Kidney (tissue), 14 donors: ENCODE data around the gene LRRC26. TPM values are rescaled to one million over a fixed set of nuclear protein-coding genes. Genes with fewer than 3 reads are reported as not detected.

Experiments used
- DNase-seq, 5 donors: peaks; one replicate each; pipeline ENCODE4 v3.0.0-alpha.2; 2013 to 2020
- FAIRE-seq: peaks from 2 replicates; lab custom pipeline; 2012; peaks lifted over from hg19 to GRCh38; lab: Jason Lieb, UNC
- H3K27ac ChIP-seq, 2 donors: one replicate each; pipeline ENCODE4 v1.7.0; 2013; ENCODE audit warnings: low read depth in 2 of 2, low read length in 2 of 2, inconsistent platforms in 1 of 2
- H3K27me3 ChIP-seq: one replicate; pipeline ENCODE4 v1.7.1; 2013; ENCODE audit warnings: low read length, inconsistent platforms; ENCODE audit not compliant: control insufficient read depth, insufficient read depth
- H3K36me3 ChIP-seq, 3 donors: one replicate each; pipeline versions ENCODE4 v1.7.0 to v1.7.1; 2013; ENCODE audit warnings: low read length in 3 of 3, control low read depth in 1 of 3, inconsistent platforms in 1 of 3; ENCODE audit not compliant: insufficient read depth in 3 of 3, control insufficient read depth in 2 of 3
- H3K4me1 ChIP-seq, 3 donors: one replicate each; pipeline versions ENCODE4 v1.7.0 to v1.7.1; 2013; ENCODE audit warnings: low read length in 3 of 3, inconsistent platforms in 1 of 3, low read depth in 1 of 3; ENCODE audit not compliant: control insufficient read depth in 2 of 3, insufficient read depth in 2 of 3
- H3K4me3 ChIP-seq, 3 donors: one replicate each; pipeline versions ENCODE4 v1.7.0 to v1.8.1; 2013; ENCODE audit warnings: low read length in 3 of 3, control low read depth in 1 of 3, inconsistent platforms in 1 of 3
- H3K9ac ChIP-seq, 3 donors: one replicate each; pipeline versions ENCODE4 v1.7.0 to v1.7.1; 2013; ENCODE audit warnings: low read length in 3 of 3, control low read depth in 1 of 3, inconsistent platforms in 1 of 3
- H3K9me3 ChIP-seq, 3 donors: one replicate each; pipeline versions ENCODE4 v1.7.0 to v1.7.1; 2013; ENCODE audit warnings: low read length in 3 of 3, control low read depth in 1 of 3, inconsistent platforms in 1 of 3; ENCODE audit not compliant: control insufficient read depth in 2 of 3, insufficient read depth in 1 of 3
- intact Hi-C: fragments of 100-400 bp; cut with DNase I; formaldehyde crosslinking; loops from one replicate; pipeline ENCODE4 v1.11.1; 2022
- polyA plus RNA-seq: library from polyadenylated mRNA; stranded (reverse); fragments of 350-450 nt; fragmentation: Illumina TruSeq; extraction: RNeasy Lipid Tissue Mini Kit (QIAGEN cat#74804); gene quantifications from one replicate; pipeline ENCODE4 v1.2.3, GENCODE V29; 2014; ENCODE audit warnings: low read depth, low replicate concordance; ENCODE audit not compliant: insufficient read depth
- total RNA-seq: library from RNA; stranded (reverse); fragmentation: NEBNext Ultra II Directional; extraction: Animal tissue kit (Norgen Biotek cat#: 25700); gene quantifications from one replicate; pipeline ENCODE4 v1.2.1, GENCODE V29; 2021
- TF ChIP-seq, protein P1 (sequence below): IDR thresholded peaks from 3 replicates; pipeline ENCODE4 v1.5.1; 2012; ENCODE audit warnings: mild to moderate bottlenecking, moderate library complexity, borderline replicate concordance; ENCODE audit not compliant: insufficient read depth; ENCODE audit errors: extremely low read depth
- donor health status: control.
- donor health status: control.
- donor health status: control.
- donor health status: control.
- donor health status: control.
- donor health status: DM: yes; HTN: yes; CAD: no.
- donor health status: Normal renal cell carcinoma (clear cell type).

Gene LRRC26
- total and polyA plus RNA-seq, 2 donors from 2014 or later, result 0.25 TPM; not detected in 1

DNA sequence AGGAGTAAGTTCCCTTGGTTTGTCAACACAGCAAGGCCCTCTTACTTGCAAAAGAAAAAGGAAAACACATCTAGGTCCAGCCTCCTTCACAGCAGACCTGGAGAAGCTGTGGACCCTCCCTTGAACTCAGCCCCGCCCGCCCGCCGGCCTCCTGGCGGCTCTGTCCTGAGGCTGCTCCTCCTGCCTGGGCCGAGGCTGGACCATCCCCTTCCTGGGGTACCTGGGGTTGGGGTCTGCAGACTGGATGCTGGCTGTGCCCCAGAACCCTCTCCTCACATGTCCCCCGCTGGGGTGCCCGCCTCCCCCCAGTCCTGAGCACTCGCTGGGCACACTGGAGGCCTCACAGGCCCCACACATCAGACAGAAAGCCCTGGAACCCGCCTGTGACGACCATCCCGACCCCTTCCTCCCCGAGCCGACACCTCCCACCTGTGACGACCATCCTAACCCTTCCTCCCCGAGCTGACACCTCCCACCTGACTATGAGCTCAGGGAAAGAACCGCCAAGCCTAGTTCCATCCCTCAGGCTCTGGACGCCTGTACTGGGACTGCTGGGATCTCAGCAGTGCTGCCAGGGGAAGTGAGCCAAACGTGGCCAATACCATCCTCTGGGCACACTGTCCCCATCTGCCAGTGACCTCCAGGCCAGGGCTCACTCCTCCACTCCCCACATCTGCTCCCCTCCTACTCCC is 9.2 kb upstream of the LRRC26 start:
- Histone ChIP-seq H3K36me3 (peaks cover 0 to 22% (median 22%) of the 10 kb centered on the region in 3 donors), H3K27ac (no peak overlapping the region), H3K27me3 (no peaks in the 10 kb centered on the region), H3K9ac (no peak overlapping the region), H3K4me3 (no peak overlapping the region), H3K9me3 (no peaks in the 10 kb centered on the region), H3K4me1 (no peaks in the 10 kb centered on the region)
- TF ChIP-seq, protein P1, sequence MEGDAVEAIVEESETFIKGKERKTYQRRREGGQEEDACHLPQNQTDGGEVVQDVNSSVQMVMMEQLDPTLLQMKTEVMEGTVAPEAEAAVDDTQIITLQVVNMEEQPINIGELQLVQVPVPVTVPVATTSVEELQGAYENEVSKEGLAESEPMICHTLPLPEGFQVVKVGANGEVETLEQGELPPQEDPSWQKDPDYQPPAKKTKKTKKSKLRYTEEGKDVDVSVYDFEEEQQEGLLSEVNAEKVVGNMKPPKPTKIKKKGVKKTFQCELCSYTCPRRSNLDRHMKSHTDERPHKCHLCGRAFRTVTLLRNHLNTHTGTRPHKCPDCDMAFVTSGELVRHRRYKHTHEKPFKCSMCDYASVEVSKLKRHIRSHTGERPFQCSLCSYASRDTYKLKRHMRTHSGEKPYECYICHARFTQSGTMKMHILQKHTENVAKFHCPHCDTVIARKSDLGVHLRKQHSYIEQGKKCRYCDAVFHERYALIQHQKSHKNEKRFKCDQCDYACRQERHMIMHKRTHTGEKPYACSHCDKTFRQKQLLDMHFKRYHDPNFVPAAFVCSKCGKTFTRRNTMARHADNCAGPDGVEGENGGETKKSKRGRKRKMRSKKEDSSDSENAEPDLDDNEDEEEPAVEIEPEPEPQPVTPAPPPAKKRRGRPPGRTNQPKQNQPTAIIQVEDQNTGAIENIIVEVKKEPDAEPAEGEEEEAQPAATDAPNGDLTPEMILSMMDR, result no peak
- FAIRE-seq (no peak), DNase-seq (no peak)
- intact Hi-C loops, result no loop called here

DNA sequence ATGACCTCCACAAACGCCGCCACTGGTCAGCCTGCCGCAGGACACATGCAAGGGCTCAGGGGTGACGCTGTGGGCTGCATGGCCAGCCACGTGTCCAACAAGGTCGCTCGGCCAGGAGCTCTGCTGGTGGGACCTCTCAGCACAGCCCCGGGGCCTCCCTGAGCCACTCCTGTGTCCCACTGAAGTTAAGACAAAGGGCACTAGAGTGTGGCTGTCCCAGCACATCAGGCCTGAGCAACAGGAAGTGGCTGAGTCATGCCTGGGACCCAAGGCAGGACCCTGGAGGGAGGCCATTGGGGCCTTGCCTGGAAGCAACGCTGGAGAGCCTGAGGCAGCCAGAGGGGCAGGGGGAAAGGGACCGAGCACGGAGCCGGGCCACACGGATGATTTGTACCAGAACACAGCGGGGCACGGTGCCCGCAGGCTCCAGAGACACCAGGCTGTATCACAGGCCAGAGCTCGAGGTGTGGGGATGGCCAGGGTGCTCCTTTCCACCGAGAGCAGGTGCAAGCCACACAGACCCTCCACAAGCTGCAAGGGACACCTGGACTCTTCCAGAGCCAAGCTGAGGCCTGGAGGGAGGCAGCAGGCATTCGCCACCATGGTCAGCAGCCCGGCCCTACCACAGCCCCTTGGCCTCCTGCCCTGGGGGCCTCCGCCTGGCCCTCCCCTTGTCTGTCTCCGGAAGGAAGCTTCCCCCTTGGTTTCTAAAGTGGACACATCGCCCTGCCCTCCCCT is 8.5 kb upstream of the LRRC26 start:
- no peak overlapping the region for H3K27ac ChIP-seq
- TF ChIP-seq, protein P1, result no peak
- H3K36me3 ChIP-seq, result peaks cover 0 to 18% (median 16%) of the 10 kb centered on the region in 3 donors
- H3K4me3 ChIP-seq, result no peak overlapping the region
- H3K4me1 ChIP-seq, result peaks cover 0 to under 1% (median 0%) of the 10 kb centered on the region in 3 donors
- FAIRE-seq (no peak), DNase-seq (no peak)
- intact Hi-C loops, result no loop called here
- H3K27me3 ChIP-seq, result no peaks in the 10 kb centered on the region
- no peak overlapping the region for H3K9ac ChIP-seq
- no peaks in the 10 kb centered on the region for H3K9me3 ChIP-seq

DNA sequence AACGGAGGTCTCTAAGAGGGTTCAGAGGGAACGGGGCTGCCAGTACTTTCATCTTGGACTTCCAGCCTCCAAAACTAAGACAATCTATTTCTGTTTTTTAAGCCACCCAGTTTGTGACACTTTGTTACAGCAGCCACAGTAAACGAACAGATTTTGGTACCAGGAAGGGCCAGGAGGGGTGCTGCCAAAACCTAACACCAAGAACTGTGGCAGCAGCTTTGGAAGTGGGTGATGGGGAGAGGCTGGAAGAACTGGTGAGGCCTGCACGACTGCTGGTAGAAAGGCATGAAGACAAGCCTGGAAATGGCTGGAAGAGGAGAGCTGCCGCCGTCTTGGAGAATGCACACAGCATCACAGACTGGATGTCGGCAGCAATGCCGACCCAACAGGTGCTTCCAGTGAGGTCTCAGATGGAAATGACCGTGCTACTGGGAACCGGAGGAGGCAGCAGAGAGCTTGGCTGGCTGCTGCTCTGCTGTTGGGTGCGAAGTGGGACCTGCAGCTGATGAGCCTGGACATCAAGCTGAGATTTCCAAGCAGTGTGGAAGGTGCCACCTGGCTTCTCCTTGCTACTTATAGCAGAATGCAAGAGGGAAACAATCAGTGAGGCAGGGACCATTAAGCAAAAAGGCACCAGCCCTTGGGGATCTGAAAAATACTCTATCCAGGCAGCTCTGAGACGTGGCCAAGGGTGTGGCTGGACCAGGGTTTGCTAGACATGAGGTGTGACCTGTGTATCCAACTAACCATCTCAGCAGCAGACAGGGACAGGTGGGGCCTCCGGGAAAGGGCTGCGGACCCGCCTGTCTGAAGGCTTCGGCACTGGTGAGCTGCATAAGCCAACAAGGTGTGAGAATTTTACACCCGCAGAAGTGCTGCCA is 6.7 kb upstream of the LRRC26 start:
- TF ChIP-seq, protein P1, result peak; percentile 45
- FAIRE-seq (no peak), DNase-seq (no peak)
- H3K9ac ChIP-seq, result no peak overlapping the region
- intact Hi-C loops, result no loop called here
- H3K4me3 ChIP-seq, result no peak overlapping the region
- no peaks in the 10 kb centered on the region for H3K27me3 ChIP-seq
- H3K9me3 ChIP-seq, result no peaks in the 10 kb centered on the region
- H3K27ac ChIP-seq, result no peak overlapping the region
- H3K4me1 ChIP-seq, result peaks cover 0 to 2% (median 0%) of the 10 kb centered on the region in 3 donors
- H3K36me3 ChIP-seq, result peaks cover 0 to 8% (median 7%) of the 10 kb centered on the region in 3 donors
